ENCODE measurements around the gene EEF1AKMT2.
"Not testable (repeated sequence)": the region's sequence is repeated elsewhere in the genome, so short reads cannot be mapped to it uniquely, and the experiment has no call there.

The EEF1AKMT2 gene

GRCh38 chr10:124791547-124792348 is at the start of gene EEF1AKMT2:
Gene EEF1AKMT2, minus strand, starts transcription at chr10:124791887. Its CDS starts 54 bp downstream, at chr10:124791833.
- peak; percentile 89 for DNase-seq

DNA sequence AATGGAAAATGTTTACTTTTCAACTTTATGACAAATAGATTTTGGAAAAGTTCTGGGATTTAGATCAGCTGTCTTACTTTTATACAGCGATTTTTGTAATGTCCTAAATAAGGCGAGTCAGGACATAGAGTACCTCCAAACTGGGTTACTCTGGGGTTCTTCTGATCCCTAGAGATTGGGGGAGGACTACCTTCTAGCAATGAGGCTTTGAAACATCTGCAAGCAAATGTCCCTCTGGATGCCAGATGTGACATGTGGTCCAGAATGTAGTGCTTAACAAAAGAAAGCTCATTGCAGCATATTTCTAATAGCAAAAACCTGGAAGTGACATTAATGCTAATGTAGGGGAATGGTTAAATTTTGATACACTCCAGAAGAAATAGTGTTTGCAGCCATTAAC is 46.0 kb upstream of the EEF1AKMT2 start:
- no peak for DNase-seq

GRCh38 chr10:124831116-124831515 is 39.4 kb upstream of the EEF1AKMT2 start:
- no peak for DNase-seq

DNA sequence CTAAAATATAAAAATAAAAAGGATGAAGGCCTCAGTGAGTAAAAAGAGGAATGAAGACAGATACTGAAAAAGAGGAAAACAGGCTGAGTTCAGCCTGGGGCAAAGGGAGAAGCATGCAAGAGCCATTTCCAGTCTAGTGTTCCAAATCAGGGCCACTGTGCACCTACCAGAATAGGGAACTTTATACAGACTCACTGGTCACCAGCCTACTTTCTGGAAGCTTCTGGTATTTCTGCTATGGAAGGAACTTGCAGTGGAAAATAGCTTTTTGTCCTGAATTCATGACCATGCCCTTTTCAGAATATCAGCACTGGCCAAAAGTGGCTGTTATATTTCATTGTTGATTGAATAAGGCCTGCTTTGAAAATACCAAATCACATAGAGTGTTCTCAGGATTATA is 38.8 kb upstream of the EEF1AKMT2 start:
- DNase-seq = no peak

GRCh38 chr10:124829447-124830115 is 37.9 kb upstream of the EEF1AKMT2 start:
- no peak for DNase-seq

GRCh38 chr10:124827474-124827873 is 35.8 kb upstream of the EEF1AKMT2 start:
- no peak for DNase-seq

DNA sequence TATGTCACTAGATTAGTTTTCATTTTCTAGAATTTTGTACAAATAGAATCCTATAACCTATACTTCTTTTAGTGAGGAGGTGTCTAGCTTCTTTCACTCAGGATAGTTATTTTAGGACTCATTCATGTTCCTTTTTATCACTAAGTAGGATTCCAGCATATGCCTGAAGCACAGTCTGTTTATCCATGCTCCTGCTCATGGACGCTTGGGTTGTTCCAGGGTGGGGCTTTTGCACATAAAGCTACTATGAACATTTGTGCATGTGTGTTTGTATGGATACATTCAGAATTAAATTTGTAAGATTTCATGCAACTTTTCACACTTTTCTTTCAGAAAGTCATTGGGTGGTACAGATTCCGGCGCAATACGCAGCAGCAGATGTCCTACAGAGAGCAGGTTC is 34.6 kb upstream of the EEF1AKMT2 start:
- no peak for DNase-seq

DNA sequence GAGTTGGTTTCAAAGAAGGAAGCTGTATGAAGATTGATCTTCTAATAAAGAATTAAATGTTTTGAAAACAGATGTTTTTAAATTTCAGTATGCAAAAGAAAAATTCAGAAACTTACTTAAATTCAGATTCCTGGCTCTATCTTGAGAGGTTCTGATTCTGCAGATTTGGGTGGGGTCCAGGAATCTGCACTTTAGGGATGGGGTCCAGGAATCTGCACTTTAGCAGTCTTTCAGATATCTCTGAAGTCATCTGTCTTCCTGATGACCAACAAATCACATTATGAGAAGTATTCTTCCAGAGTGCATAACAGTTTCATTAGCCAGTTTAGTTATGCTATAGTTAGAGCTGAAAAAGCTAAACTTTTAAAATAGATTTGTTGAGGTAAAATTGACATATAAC is 34.0 kb upstream of the EEF1AKMT2 start:
- no peak for DNase-seq

GRCh38 chr10:124824932-124825331 is 33.2 kb upstream of the EEF1AKMT2 start:
- not testable (repeated sequence) for DNase-seq

DNA sequence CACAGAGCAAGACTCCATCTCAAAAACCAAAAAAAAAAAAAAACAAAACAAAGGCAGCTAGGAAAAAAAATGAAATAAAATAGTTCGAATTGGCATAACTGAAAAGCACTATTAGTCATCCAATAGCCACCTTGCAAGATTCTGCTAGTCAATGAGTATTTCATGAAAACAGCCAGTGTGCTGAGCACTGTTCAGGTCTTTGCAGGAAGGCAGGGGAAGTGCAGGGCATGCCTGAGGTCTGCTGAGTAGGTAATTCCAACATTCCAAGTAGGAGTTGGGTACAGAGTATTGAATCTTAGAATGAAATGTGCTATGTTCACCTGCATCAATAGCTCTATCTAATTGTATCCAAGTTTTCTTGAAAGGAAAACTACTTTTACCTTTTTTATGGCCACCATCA is 32.8 kb upstream of the EEF1AKMT2 start:
- no peak for DNase-seq

GRCh38 chr10:124821520-124821919 is 29.8 kb upstream of the EEF1AKMT2 start:
- no peak for DNase-seq

GRCh38 chr10:124820121-124820520 is 28.4 kb upstream of the EEF1AKMT2 start:
- DNase-seq = no peak

GRCh38 chr10:124802313-124802675 is 10.6 kb upstream of the EEF1AKMT2 start:
- no peak for DNase-seq

- no peak for DNase-seq
Observed at GRCh38 chr10:124799211-124799610, 7.5 kb upstream of the EEF1AKMT2 start.

GRCh38 chr10:124798781-124799180 is 7.1 kb upstream of the EEF1AKMT2 start:
- DNase-seq = no peak

GRCh38 chr10:124798364-124798763 is 6.7 kb upstream of the EEF1AKMT2 start:
- DNase-seq = no peak

- DNase-seq = no peak
Observed at GRCh38 chr10:124792998-124793352, 1.3 kb upstream of the EEF1AKMT2 start.

- DNase-seq = not testable (repeated sequence)
Observed at GRCh38 chr10:124782900-124783299, 8.8 kb downstream of the EEF1AKMT2 start.

DNA sequence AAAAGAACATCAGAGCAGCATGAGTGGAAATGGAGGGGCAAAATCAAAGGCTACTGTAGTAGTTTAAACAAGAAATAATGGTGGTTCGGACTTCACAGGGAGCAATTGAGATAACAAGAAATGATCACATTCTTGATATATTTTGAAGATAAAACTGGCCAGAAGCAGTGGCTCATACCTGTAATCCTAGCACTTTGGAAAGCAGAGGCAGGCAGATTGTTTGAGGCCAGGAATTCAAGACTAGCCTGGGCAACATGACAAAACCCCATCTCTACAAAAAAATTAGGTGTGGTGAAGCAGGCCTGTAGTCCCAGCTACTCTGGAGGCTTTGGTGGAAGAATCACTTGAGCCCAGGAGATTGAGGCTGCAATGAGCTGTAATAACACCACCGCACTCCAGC is 22.9 kb downstream of the EEF1AKMT2 start:
- DNase-seq = no peak

- DNase-seq = no peak
Observed at GRCh38 chr10:124765256-124765655, 26.4 kb downstream of the EEF1AKMT2 start.

- DNase-seq = no peak
Observed at GRCh38 chr10:124763267-124763666, 28.4 kb downstream of the EEF1AKMT2 start.

DNA sequence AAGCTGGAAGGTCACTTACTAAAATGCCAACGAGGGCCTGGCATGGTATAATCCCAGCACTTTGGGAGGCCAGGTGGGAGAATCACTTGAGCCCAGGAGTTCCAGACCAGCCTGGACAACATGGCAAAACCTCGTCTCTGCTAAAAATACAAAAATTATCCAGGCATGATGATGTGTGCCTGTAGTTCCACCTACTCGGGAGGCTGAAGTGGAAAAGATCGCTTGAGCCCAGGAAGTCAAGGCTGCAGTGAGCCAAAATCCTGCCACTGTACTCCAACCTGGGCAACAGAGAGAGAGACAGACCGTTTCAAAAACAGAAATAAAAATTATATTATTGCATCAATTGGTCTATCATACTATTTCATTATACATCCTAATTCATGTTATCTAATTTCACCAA is 29.4 kb downstream of the EEF1AKMT2 start:
- no peak for DNase-seq

DNA sequence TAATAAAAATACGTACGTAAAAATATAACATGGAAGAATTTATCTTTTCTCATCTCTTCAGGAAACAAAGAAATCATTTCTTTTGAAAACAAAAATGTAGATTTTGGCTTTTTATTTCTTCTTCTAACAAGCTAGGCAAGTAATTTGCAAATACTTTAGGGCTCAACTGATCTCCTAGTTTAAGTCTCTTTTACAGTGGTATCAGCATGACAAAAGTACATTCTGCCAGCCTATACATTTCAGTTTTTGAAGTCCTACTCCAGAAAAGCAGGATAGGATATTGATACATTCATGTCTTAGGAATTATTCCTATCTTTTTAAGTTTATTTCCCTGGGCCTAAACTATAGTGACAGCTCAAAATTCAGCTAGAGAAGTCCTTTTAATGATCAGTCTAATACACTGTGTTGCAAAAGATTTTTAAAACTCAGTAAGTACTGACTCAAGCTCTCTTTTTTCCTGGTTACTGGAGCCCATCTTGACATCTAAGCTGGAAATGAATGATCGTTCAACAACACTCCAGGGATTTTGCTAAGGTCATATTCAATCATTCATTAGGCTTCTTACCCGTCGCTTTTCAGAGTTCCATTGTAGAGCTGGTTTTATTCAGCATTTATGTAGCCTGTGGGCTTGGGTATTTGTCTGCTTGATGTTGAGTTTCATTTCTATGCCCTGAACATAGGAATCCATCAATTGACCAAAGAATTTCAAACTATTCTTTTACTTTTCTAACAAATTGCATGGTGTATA is 35.4 kb downstream of the EEF1AKMT2 start:
- no peak for DNase-seq

GRCh38 chr10:124755581-124755980 is 36.1 kb downstream of the EEF1AKMT2 start:
- DNase-seq = no peak

Measured in fibroblast of skin of right biceps (primary cell).